HepG2 (cell line): Measurements from ENCODE around the gene TRAF4. TPM values are rescaled to one million over a fixed set of nuclear protein-coding genes. Genes with fewer than 3 reads are reported as not detected.
A peak's percentile ranks its signal among the peaks of the same experiment; 100 is the strongest.

Experiments used
- CEBPG ChIP-seq: IDR thresholded peaks from 2 replicates; pipeline ENCODE4 v1.6.1; 2016
- FOXM1 ChIP-seq: sonication (generic); formaldehyde crosslinking; IDR thresholded peaks from 2 replicates; pipeline ENCODE4 v1.5.0; 2020; ENCODE audit warnings: missing genetic modification reagents
- HBP1 ChIP-seq: IDR thresholded peaks from 2 replicates; pipeline ENCODE4 v1.6.1; 2016; ENCODE audit warnings: low read depth, control low read depth
- HMG20A ChIP-seq: IDR thresholded peaks from 2 replicates; pipeline ENCODE4 v1.6.1; 2016; ENCODE audit warnings: borderline replicate concordance
- HMGA1 ChIP-seq: sonication (generic); formaldehyde crosslinking; conservative IDR thresholded peaks from 2 replicates; pipeline ENCODE4 v1.4.0; 2020; ENCODE audit warnings: missing genetic modification reagents
- KLF15 ChIP-seq: sonication (generic); formaldehyde crosslinking; IDR thresholded peaks from 2 replicates; pipeline ENCODE4 v1.8.1; 2023; ENCODE audit warnings: borderline replicate concordance, mild to moderate bottlenecking, inconsistent platforms, missing genetic modification reagents, mixed read lengths
- NFYC ChIP-seq: IDR thresholded peaks from 2 replicates; pipeline ENCODE4 v1.6.1; 2016; ENCODE audit warnings: missing genetic modification reagents, missing compliant biosample characterization
- NR2F6 ChIP-seq, 2 experiments: IDR thresholded peaks; 2 replicates each; pipeline ENCODE4 v1.6.1; 2016; ENCODE audit warnings: antibody characterized with exemption in 1 of 2, mild to moderate bottlenecking in 1 of 2
- PHB2 ChIP-seq: fragments of 450-650 bp; IDR thresholded peaks from 2 replicates; pipeline ENCODE4 v1.6.1; 2018; ENCODE audit not compliant: partially characterized antibody
- PRMT3 ChIP-seq: sonication (generic); formaldehyde crosslinking; IDR thresholded peaks from 2 replicates; pipeline ENCODE4 v1.8.1; 2022; ENCODE audit warnings: low read depth, mild to moderate bottlenecking, moderate library complexity, missing genetic modification reagents, borderline replicate concordance
- RAD21 ChIP-seq: fragments of 450-650 bp; formaldehyde crosslinking; IDR thresholded peaks from 2 replicates; pipeline ENCODE4 v1.5.0; 2020; ENCODE audit warnings: mild to moderate bottlenecking
- RXRB ChIP-seq: IDR thresholded peaks from 2 replicates; pipeline ENCODE4 v1.6.1; 2016; ENCODE audit warnings: borderline replicate concordance, missing genetic modification reagents, missing compliant biosample characterization
- SAP130 ChIP-seq: IDR thresholded peaks from 2 replicates; pipeline ENCODE4 v1.6.1; 2016; ENCODE audit warnings: low read depth
- SETDB1 ChIP-seq: sonication (generic); formaldehyde crosslinking; IDR thresholded peaks from 2 replicates; pipeline ENCODE4 v1.5.1; 2020; ENCODE audit warnings: missing genetic modification reagents, mild to moderate bottlenecking, borderline replicate concordance
- SIX4 ChIP-seq: sonication (generic); formaldehyde crosslinking; IDR thresholded peaks from 2 replicates; pipeline ENCODE4 v1.4.0; 2020; ENCODE audit warnings: missing genetic modification reagents
- SKI ChIP-seq: fragments of 450-650 bp; IDR thresholded peaks from one replicate; pipeline ENCODE4 v1.6.1; 2018; ENCODE audit warnings: mild to moderate bottlenecking; ENCODE audit not compliant: partially characterized antibody
- TEAD3 ChIP-seq: optimal IDR thresholded peaks from 2 replicates; pipeline ENCODE3; 2016; ENCODE audit warnings: borderline replicate concordance
- ZNF343 ChIP-seq: sonication (generic); formaldehyde crosslinking; IDR thresholded peaks from 2 replicates; pipeline ENCODE4 v1.4.0; 2020; ENCODE audit warnings: mild to moderate bottlenecking, missing genetic modification reagents
- ZNF547 ChIP-seq: sonication (generic); formaldehyde crosslinking; IDR thresholded peaks from 2 replicates; pipeline ENCODE4 v1.5.1; 2020; ENCODE audit warnings: mild to moderate bottlenecking, missing genetic modification reagents
- ZNF558 ChIP-seq: sonication (generic); formaldehyde crosslinking; IDR thresholded peaks from 2 replicates; pipeline ENCODE4 v1.9.0; 2022; ENCODE audit warnings: mild to moderate bottlenecking, missing genetic modification reagents, borderline replicate concordance
- ZNF619 ChIP-seq: sonication (generic); formaldehyde crosslinking; IDR thresholded peaks from 2 replicates; pipeline ENCODE4 v1.4.0; 2020; ENCODE audit warnings: mild to moderate bottlenecking, missing genetic modification reagents
- ZNF678 ChIP-seq: sonication (generic); formaldehyde crosslinking; IDR thresholded peaks from 2 replicates; pipeline ENCODE4 v1.4.0; 2020; ENCODE audit warnings: mild to moderate bottlenecking, missing genetic modification reagents
- ZNF790 ChIP-seq: sonication (generic); formaldehyde crosslinking; IDR thresholded peaks from 2 replicates; pipeline ENCODE4 v1.8.0; 2022; ENCODE audit warnings: missing genetic modification reagents, mild to moderate bottlenecking, borderline replicate concordance
- ZSCAN20 ChIP-seq: sonication (generic); formaldehyde crosslinking; IDR thresholded peaks from 2 replicates; pipeline ENCODE4 v1.4.0; 2020; ENCODE audit warnings: missing genetic modification reagents, mild to moderate bottlenecking, borderline replicate concordance
- polyA plus RNA-seq, 8 experiments: library from polyadenylated mRNA; depleted of rRNA in 3 of 8; stranded (reverse) in 7 of 8; unstranded in 1 of 8; fragments of >200 nt; fragmentation: Illumina TruSeq in 4 of 8; extraction: Trizol in 4 of 8; gene quantifications; 2 replicates each; pipeline versions ENCODE4 v1.2.1 to v1.2.3, GENCODE V29; 2011 to 2016; ENCODE audit warnings: low read depth in 4 of 8, missing spikeins in 1 of 8, mixed read lengths in 1 of 8; ENCODE audit not compliant: insufficient read depth in 1 of 8
- total RNA-seq, 5 experiments: library from RNA; depleted of rRNA; stranded (reverse); fragments of >200 nt; fragmentation: Illumina TruSeq; extraction: Trizol; gene quantifications; 2 replicates each; pipeline ENCODE4 v1.2.3, GENCODE V29; 2016; ENCODE audit warnings: low read depth in 1 of 5
- TF ChIP-seq, protein P1 (sequence below): sonication (generic); formaldehyde crosslinking; IDR thresholded peaks from 2 replicates; pipeline ENCODE4 v1.5.0; 2020; ENCODE audit warnings: missing genetic modification reagents, mild to moderate bottlenecking, borderline replicate concordance
- TF ChIP-seq, protein P2 (sequence below), 2 experiments: sonication (generic) in 1 of 2; formaldehyde crosslinking in 1 of 2; IDR thresholded peaks; 2 replicates each; pipeline versions ENCODE4 v1.4.0 to v1.6.1; 2016 to 2020; ENCODE audit warnings: borderline replicate concordance in 1 of 2, low read depth in 1 of 2, mild to moderate bottlenecking in 1 of 2, missing genetic modification reagents in 1 of 2

The TRAF4 gene
- total and polyA plus RNA-seq, 2 of the 13 experiments (the other 11 are each of a cell fraction or from before 2014, with no cell fraction given): 86.0 to 89.9 TPM

- peak; percentile 55 for TF ChIP-seq SKI
- TF ChIP-seq RAD21 (CRISPR knock-in tag): no peak
- no peak for TF ChIP-seq HBP1
- TF ChIP-seq ZNF678 (CRISPR knock-in tag): no peak
- TF ChIP-seq ZNF619 (CRISPR knock-in tag): no peak
- TF ChIP-seq, protein P1, sequence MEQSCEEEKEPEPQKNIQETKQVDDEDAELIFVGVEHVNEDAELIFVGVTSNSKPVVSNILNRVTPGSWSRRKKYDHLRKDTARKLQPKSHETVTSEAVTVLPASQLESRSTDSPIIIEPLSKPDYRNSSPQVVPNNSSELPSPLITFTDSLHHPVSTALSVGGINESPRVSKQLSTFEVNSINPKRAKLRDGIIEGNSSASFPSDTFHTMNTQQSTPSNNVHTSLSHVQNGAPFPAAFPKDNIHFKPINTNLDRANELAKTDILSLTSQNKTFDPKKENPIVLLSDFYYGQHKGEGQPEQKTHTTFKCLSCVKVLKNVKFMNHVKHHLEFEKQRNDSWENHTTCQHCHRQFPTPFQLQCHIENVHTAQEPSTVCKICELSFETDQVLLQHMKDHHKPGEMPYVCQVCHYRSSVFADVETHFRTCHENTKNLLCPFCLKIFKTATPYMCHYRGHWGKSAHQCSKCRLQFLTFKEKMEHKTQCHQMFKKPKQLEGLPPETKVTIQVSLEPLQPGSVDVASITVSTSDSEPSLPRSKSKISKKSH: no peak
- peak; percentile 61; the same call in 1 of the 2 replicates for TF ChIP-seq HMG20A (CRISPR knock-in tag)
- no peak for TF ChIP-seq ZNF558 (CRISPR knock-in tag)
- TF ChIP-seq RXRB (CRISPR knock-in tag): 0 out of 2 replicates have a peak, but pooled peaks have one; percentile 25
- TF ChIP-seq SAP130: peak; percentile 69
- TF ChIP-seq NFYC (CRISPR knock-in tag): no peak
- TF ChIP-seq TEAD3 (CRISPR knock-in tag): peak; percentile 55
- TF ChIP-seq PRMT3 (CRISPR knock-in tag): no peak
- peak; percentile 48; the same call in 1 of the 2 replicates for TF ChIP-seq NR2F6 (IDR thresholded peaks at IDR 0.05)
- peak; percentile 55; the same call in 1 of the 2 replicates for TF ChIP-seq NR2F6 (CRISPR knock-in tag; IDR thresholded peaks at IDR 0.05)
- no peak for TF ChIP-seq KLF15 (CRISPR knock-in tag)
- no peak for TF ChIP-seq FOXM1 (CRISPR knock-in tag)
- no peak for TF ChIP-seq ZNF343 (CRISPR knock-in tag)
- no peak for TF ChIP-seq ZNF790 (CRISPR knock-in tag)
- TF ChIP-seq ZSCAN20 (CRISPR knock-in tag): no peak
- TF ChIP-seq SETDB1: no peak
- no peak for TF ChIP-seq SIX4 (CRISPR knock-in tag)
- TF ChIP-seq, protein P2, sequence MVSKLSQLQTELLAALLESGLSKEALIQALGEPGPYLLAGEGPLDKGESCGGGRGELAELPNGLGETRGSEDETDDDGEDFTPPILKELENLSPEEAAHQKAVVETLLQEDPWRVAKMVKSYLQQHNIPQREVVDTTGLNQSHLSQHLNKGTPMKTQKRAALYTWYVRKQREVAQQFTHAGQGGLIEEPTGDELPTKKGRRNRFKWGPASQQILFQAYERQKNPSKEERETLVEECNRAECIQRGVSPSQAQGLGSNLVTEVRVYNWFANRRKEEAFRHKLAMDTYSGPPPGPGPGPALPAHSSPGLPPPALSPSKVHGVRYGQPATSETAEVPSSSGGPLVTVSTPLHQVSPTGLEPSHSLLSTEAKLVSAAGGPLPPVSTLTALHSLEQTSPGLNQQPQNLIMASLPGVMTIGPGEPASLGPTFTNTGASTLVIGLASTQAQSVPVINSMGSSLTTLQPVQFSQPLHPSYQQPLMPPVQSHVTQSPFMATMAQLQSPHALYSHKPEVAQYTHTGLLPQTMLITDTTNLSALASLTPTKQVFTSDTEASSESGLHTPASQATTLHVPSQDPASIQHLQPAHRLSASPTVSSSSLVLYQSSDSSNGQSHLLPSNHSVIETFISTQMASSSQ (IDR thresholded peaks at IDR 0.05; ENCODE audit: low read depth): no peak
- TF ChIP-seq, protein P2 (CRISPR knock-in tag; IDR thresholded peaks at IDR 0.05; ENCODE audit: borderline replicate concordance): 0 out of 2 replicates have a peak, but pooled peaks have one; percentile 26
- TF ChIP-seq PHB2: no peak
- TF ChIP-seq HMGA1: no peak
- TF ChIP-seq CEBPG: peak; percentile 94
- TF ChIP-seq ZNF547 (CRISPR knock-in tag): no peak
Observed at GRCh38 chr17:28788100-28788499, 44.3 kb downstream of the TRAF4 start (continued).
